Measurements from ENCODE around the gene PSME1. TPM values are rescaled to one million over a fixed set of nuclear protein-coding genes. Genes with fewer than 3 reads are reported as not detected.
A peak's percentile ranks its signal among the peaks of the same experiment; 100 is the strongest.

Gene PSME1
- total and polyA plus RNA-seq, 5 donors from 2014 or later: 294 to 1,230 (median 825) TPM

GRCh38 chr14:24139272-24139934 is 3.4 kb downstream of the PSME1 start:
- peak overlapping the region in 2 of 3 donors; percentile 61 to 75 for H3K27ac Mint-ChIP-seq

GRCh38 chr14:24141097-24141880 is 5.3 kb downstream of the PSME1 start, which contains the start of gene EMC9:
Gene EMC9 (minus strand): TSS chr14:24141591. CDS start chr14:24141304, 287 bp downstream.
- Mint-ChIP-seq H3K27ac (peak within 1 kb of the TSS; percentile 91 to 98 (median 93)), H3K4me1 (peaks cover 6 to 86% (median 46%) of the 10 kb centered on the region in 4 donors), H3K36me3 (peaks cover 25% of the 10 kb centered on the region), H3K27me3 (no peaks in the 10 kb centered on the region), H3K9me3 (no peaks in the 10 kb centered on the region), H3K4me3 (peak within 1 kb of the TSS; percentile 87 to 97 (median 94))
- Histone ChIP-seq H3K4me1 (ENCODE audit: control insufficient read depth, insufficient read depth, low read length, poor library complexity, severe bottlenecking) (peaks cover 65% of the 10 kb centered on the region), H3K9me3 (ENCODE audit: control insufficient read depth in 2 of 2, low read length in 2 of 2) (no peaks in the 10 kb centered on the region), H3K27me3 (ENCODE audit: control insufficient read depth, insufficient read depth, low read length) (no peaks in the 10 kb centered on the region), H3K27ac (ENCODE audit: insufficient read depth, low read length, poor library complexity, severe bottlenecking) (peak within 1 kb of the TSS; percentile 80), H3K4me3 (ENCODE audit: low read depth, low read length) (peak within 1 kb of the TSS; percentile 88), H3K36me3 (ENCODE audit: control insufficient read depth, insufficient read depth, low read length) (peaks cover 28% of the 10 kb centered on the region)
- peak; percentile 99 to 100 (median 99) for DNase-seq
- ATAC-seq (ENCODE audit: low read depth in 2 of 2): peak; percentile 92 to 94

More at GRCh38 chr14:24139272-24139934, 3.4 kb downstream of the PSME1 start:
- ATAC-seq (ENCODE audit: low read depth in 2 of 2): no peak
- Mint-ChIP-seq H3K4me1 (peaks cover 10 to 74% (median 41%) of the 10 kb centered on the region in 4 donors), H3K4me3 (peak overlapping the region; percentile 68 to 94 (median 86)), H3K27me3 (no peaks in the 10 kb centered on the region), H3K36me3 (peaks cover 25% of the 10 kb centered on the region), H3K9me3 (peaks cover 0 to 1% (median 0%) of the 10 kb centered on the region in 7 donors)
- Histone ChIP-seq H3K27ac (ENCODE audit: insufficient read depth, low read length, poor library complexity, severe bottlenecking) (no peak overlapping the region), H3K4me1 (ENCODE audit: control insufficient read depth, insufficient read depth, low read length, poor library complexity, severe bottlenecking) (peaks cover 56% of the 10 kb centered on the region), H3K4me3 (ENCODE audit: low read depth, low read length) (peak overlapping the region; percentile 55), H3K36me3 (ENCODE audit: control insufficient read depth, insufficient read depth, low read length) (peaks cover 28% of the 10 kb centered on the region), H3K27me3 (ENCODE audit: control insufficient read depth, insufficient read depth, low read length) (no peaks in the 10 kb centered on the region), H3K9me3 (ENCODE audit: control insufficient read depth in 2 of 2, low read length in 2 of 2) (no peaks in the 10 kb centered on the region)
- peak in 1 of 3 donors; percentile 40 for DNase-seq

- no peaks in the 10 kb centered on the region for H3K27me3 Mint-ChIP-seq
- Histone ChIP-seq H3K36me3 (ENCODE audit: control insufficient read depth, insufficient read depth, low read length) (peaks cover 18% of the 10 kb centered on the region), H3K9me3 (ENCODE audit: control insufficient read depth in 2 of 2, low read length in 2 of 2) (no peaks in the 10 kb centered on the region), H3K27me3 (ENCODE audit: control insufficient read depth, insufficient read depth, low read length) (no peaks in the 10 kb centered on the region), H3K4me3 (ENCODE audit: low read depth, low read length) (no peak overlapping the region), H3K4me1 (ENCODE audit: control insufficient read depth, insufficient read depth, low read length, poor library complexity, severe bottlenecking) (peaks cover 56% of the 10 kb centered on the region), H3K27ac (ENCODE audit: insufficient read depth, low read length, poor library complexity, severe bottlenecking) (no peak overlapping the region)
- DNase-seq: no peak
- H3K4me1 Mint-ChIP-seq: peaks cover 6 to 76% (median 44%) of the 10 kb centered on the region in 4 donors
- peak overlapping the region in 1 of 3 donors; percentile 14 for H3K27ac Mint-ChIP-seq
- peaks cover 16% of the 10 kb centered on the region for H3K36me3 Mint-ChIP-seq
- no peak for ATAC-seq (ENCODE audit: low read depth in 2 of 2)
- H3K4me3 Mint-ChIP-seq: peak overlapping the region; percentile 43 to 74 (median 58)
- H3K9me3 Mint-ChIP-seq: no peaks in the 10 kb centered on the region
Observed at GRCh38 chr14:24143511-24143910, 7.5 kb downstream of the PSME1 start.

GRCh38 chr14:24144451-24144850 is 8.5 kb downstream of the PSME1 start:
- H3K27ac ChIP-seq (ENCODE audit: insufficient read depth, low read length, poor library complexity, severe bottlenecking): no peak overlapping the region
- peaks cover 17% of the 10 kb centered on the region for H3K36me3 ChIP-seq (ENCODE audit: control insufficient read depth, insufficient read depth, low read length)
- no peak for DNase-seq
- Mint-ChIP-seq H3K9me3 (no peaks in the 10 kb centered on the region), H3K4me1 (peaks cover 6 to 76% (median 42%) of the 10 kb centered on the region in 4 donors), H3K4me3 (peak overlapping the region; percentile 57 to 77 (median 66)), H3K36me3 (peaks cover 8% of the 10 kb centered on the region), H3K27me3 (no peaks in the 10 kb centered on the region), H3K27ac (peak overlapping the region in 2 of 3 donors; percentile 50 to 79)
- ATAC-seq (ENCODE audit: low read depth in 2 of 2): no peak
- H3K27me3 ChIP-seq (ENCODE audit: control insufficient read depth, insufficient read depth, low read length): no peaks in the 10 kb centered on the region
- peak overlapping the region; percentile 13 for H3K4me3 ChIP-seq (ENCODE audit: low read depth, low read length)
- peaks cover 59% of the 10 kb centered on the region for H3K4me1 ChIP-seq (ENCODE audit: control insufficient read depth, insufficient read depth, low read length, poor library complexity, severe bottlenecking)
- H3K9me3 ChIP-seq (ENCODE audit: control insufficient read depth in 2 of 2, low read length in 2 of 2): no peaks in the 10 kb centered on the region

- peak overlapping the region; percentile 92 for H3K27ac ChIP-seq (ENCODE audit: insufficient read depth, low read length, poor library complexity, severe bottlenecking)
- H3K4me1 Mint-ChIP-seq: peaks cover 0 to 76% (median 40%) of the 10 kb centered on the region in 4 donors
- H3K27ac Mint-ChIP-seq: peak overlapping the region; percentile 55 to 98 (median 90)
- DNase-seq (no peak), ATAC-seq (ENCODE audit: low read depth in 2 of 2) (no peak)
- peaks cover 24% of the 10 kb centered on the region for H3K36me3 ChIP-seq (ENCODE audit: control insufficient read depth, insufficient read depth, low read length)
- no peaks in the 10 kb centered on the region for H3K9me3 Mint-ChIP-seq
- H3K4me3 ChIP-seq (ENCODE audit: low read depth, low read length): peak overlapping the region; percentile 96
- no peaks in the 10 kb centered on the region for H3K27me3 Mint-ChIP-seq
- peak overlapping the region; percentile 98 to 100 (median 100) for H3K4me3 Mint-ChIP-seq
- H3K27me3 ChIP-seq (ENCODE audit: control insufficient read depth, insufficient read depth, low read length): no peaks in the 10 kb centered on the region
- peaks cover 59% of the 10 kb centered on the region for H3K4me1 ChIP-seq (ENCODE audit: control insufficient read depth, insufficient read depth, low read length, poor library complexity, severe bottlenecking)
- H3K9me3 ChIP-seq (ENCODE audit: control insufficient read depth in 2 of 2, low read length in 2 of 2): no peaks in the 10 kb centered on the region
- H3K36me3 Mint-ChIP-seq: peaks cover 8% of the 10 kb centered on the region
Observed at GRCh38 chr14:24145219-24145618, 9.2 kb downstream of the PSME1 start.

GRCh38 chr14:24145690-24146452 is 9.9 kb downstream of the PSME1 start:
- ATAC-seq (ENCODE audit: low read depth in 2 of 2) (no peak), DNase-seq (peak in 1 of 3 donors; percentile 43)
- no peaks in the 10 kb centered on the region for H3K9me3 ChIP-seq (ENCODE audit: control insufficient read depth in 2 of 2, low read length in 2 of 2)
- peak overlapping the region; percentile 92 for H3K27ac ChIP-seq (ENCODE audit: insufficient read depth, low read length, poor library complexity, severe bottlenecking)
- Mint-ChIP-seq H3K27ac (peak overlapping the region; percentile 92 to 98 (median 97)), H3K27me3 (no peaks in the 10 kb centered on the region), H3K36me3 (peaks cover 12% of the 10 kb centered on the region), H3K4me1 (peaks cover 0 to 77% (median 45%) of the 10 kb centered on the region in 4 donors), H3K9me3 (no peaks in the 10 kb centered on the region), H3K4me3 (peak overlapping the region; percentile 98 to 100 (median 100))
- peaks cover 55% of the 10 kb centered on the region for H3K4me1 ChIP-seq (ENCODE audit: control insufficient read depth, insufficient read depth, low read length, poor library complexity, severe bottlenecking)
- H3K36me3 ChIP-seq (ENCODE audit: control insufficient read depth, insufficient read depth, low read length): peaks cover 31% of the 10 kb centered on the region
- H3K4me3 ChIP-seq (ENCODE audit: low read depth, low read length): peak overlapping the region; percentile 96
- no peaks in the 10 kb centered on the region for H3K27me3 ChIP-seq (ENCODE audit: control insufficient read depth, insufficient read depth, low read length)

GRCh38 chr14:24146453-24146977 is 10.5 kb downstream of the PSME1 start, which contains the start of gene PSME2:
Gene PSME2 (minus strand): TSS chr14:24146610. CDS start chr14:24146581, 29 bp downstream.
- peaks cover 37% of the 10 kb centered on the region for H3K36me3 ChIP-seq (ENCODE audit: control insufficient read depth, insufficient read depth, low read length)
- Mint-ChIP-seq H3K4me3 (peak within 1 kb of the TSS; percentile 98 to 100 (median 100)), H3K4me1 (peaks cover 0 to 78% (median 45%) of the 10 kb centered on the region in 4 donors), H3K27me3 (no peaks in the 10 kb centered on the region), H3K36me3 (peaks cover 12% of the 10 kb centered on the region), H3K27ac (peak within 1 kb of the TSS; percentile 92 to 98 (median 97)), H3K9me3 (no peaks in the 10 kb centered on the region)
- peak within 1 kb of the TSS; percentile 96 for H3K4me3 ChIP-seq (ENCODE audit: low read depth, low read length)
- H3K27me3 ChIP-seq (ENCODE audit: control insufficient read depth, insufficient read depth, low read length): no peaks in the 10 kb centered on the region
- H3K9me3 ChIP-seq (ENCODE audit: control insufficient read depth in 2 of 2, low read length in 2 of 2): no peaks in the 10 kb centered on the region
- peak; percentile 43 to 48 for ATAC-seq (ENCODE audit: low read depth in 2 of 2)
- peaks cover 54% of the 10 kb centered on the region for H3K4me1 ChIP-seq (ENCODE audit: control insufficient read depth, insufficient read depth, low read length, poor library complexity, severe bottlenecking)
- peak within 1 kb of the TSS; percentile 92 for H3K27ac ChIP-seq (ENCODE audit: insufficient read depth, low read length, poor library complexity, severe bottlenecking)
- DNase-seq: peak; percentile 83 to 91 (median 88)

Measured in CD4-positive, CD25-positive, alpha-beta regulatory T cell (primary cell).